Right lung (tissue), 5 donors: ENCODE data around the gene SMIM41. TPM values are rescaled to one million over a fixed set of nuclear protein-coding genes. Genes with fewer than 3 reads are reported as not detected.

Source experiments
- DNase-seq, 2 donors: peaks; one replicate each; pipeline ENCODE4 v3.0.0-alpha.2; 2013
- polyA plus RNA-seq, 5 donors: library from polyadenylated mRNA; unstranded; fragments of 120-200 nt; gene quantifications; one replicate each; pipeline versions ENCODE4 v1.2.1 to v1.2.3, GENCODE V29; 2013; ENCODE audit warnings: inconsistent platforms in 1 of 5, low replicate concordance in 1 of 5; ENCODE audit not compliant: insufficient read length in 5 of 5, insufficient read depth in 1 of 5

Gene SMIM41
- polyA plus RNA-seq, 5 donors = 2.2 to 8.0 (median 3.4) TPM

DNA sequence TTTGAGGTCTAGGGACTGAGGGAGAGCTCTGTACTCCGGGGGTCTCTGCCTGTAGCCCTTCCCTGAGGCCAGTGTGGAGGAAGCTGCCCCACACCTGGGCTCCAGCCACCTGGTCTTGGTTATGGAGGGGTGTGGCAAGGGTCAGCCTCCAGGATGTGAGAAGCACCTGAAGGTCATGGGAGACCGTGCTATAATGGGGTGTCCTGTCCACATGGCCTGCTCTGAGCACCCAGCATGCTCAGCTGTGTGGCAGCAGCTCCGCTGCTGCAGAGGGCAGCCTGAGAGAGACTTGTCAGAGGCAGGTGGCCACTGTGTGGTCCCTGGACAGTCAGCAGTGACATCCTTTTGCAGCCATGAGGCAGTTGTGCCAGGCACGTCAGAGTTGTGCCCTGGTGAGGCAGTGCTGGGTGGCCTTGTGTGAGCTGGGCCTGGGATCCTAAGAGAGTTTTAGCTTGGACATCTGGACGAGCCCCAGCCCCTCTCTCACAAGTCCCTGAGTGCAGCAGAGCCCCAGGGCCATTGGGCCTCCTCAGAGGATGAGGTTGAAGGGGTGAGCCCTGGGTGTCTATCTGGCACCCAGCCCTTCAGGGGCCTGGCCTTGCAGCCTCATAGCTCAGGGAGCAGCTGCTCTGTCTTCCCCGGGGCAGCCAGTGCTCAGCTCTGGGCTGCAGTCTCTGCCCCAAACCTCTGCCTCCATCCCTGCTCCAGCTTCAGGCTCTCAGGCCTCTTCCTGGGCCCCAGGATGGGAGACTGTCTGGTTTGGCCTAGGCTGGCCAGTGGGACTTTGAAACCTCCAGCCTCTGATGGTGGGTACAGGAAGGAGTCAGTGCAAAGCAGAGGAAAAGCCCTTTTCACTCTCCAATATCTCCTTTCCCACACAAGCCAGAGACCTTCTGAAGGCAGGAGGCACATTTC, 17.1 kb upstream of the SMIM41 start:
- no peak for DNase-seq

DNA sequence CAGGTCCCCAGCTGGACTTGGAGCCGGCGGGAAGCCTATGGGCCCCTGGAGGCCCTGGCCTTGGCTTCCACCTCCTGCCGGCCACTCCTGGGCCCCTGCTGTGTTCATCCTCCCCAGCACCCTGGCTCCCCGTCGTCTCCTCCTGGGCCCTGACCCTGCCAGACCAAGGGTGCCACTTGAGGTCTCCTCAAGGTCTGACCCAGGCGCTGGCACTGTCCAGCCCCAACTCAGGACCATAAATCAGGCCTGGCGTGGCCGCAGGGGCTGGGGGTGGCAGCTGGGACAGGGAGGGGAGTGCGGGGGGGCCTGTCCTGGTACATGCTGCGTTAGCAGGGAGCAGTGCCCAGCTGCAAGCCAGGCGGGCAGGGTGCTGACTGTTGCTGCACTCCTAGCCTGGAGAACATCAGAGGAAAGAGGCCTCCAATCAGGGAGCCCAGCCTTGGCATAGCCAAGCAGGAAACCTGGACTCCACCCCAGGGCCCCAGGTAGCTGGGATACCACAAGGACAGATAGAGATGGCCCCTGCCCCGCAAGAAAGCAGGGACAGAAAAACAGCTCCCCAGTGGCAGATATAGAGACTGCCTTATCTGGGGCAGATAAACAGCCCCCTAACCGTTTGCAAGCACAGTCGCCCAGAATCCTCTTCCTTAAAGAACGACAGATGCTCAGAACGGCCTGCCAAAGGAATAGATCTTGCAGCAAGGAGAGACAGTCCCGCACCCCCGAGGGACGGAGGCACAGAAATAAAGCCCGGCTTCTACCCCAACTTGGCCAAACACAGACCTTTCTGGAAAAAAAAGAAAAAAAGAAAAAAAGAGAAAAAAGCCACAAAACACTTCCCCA, 16.2 kb upstream of the SMIM41 start:
- DNase-seq = no peak

DNA sequence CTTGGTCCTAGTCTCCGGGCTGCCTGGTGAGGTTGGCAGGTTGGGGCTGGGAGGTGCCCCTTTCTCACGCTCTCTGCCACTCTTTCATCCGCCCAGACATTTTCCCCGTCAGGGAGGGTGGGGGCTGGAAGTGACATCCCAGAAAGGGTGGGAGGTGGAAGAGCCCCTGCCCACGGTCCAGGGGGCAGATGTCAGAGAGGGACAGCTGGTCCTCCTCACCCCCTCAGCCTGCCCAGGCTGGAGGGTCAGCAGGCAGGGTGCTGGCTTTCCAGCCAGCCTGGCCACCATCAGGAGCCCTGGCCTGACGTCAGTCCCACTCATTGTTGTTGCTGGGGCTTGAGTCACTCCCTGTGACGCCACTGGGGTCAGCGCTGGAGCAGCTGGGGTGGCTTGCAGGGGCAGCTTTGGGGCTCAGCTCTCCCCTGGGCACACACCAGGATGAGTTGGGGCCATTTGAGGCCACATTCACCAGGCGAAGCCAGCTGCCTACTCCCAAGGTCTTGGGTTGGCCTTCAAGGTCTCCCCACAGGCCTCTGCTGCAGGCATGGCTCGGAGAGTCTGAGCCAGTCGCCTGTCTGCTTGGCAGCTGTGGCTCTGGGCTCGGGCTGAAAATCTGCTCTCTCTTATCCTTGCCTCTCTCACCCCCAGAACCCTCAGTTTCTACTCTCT, 15.4 kb upstream of the SMIM41 start:
- no peak for DNase-seq

DNA sequence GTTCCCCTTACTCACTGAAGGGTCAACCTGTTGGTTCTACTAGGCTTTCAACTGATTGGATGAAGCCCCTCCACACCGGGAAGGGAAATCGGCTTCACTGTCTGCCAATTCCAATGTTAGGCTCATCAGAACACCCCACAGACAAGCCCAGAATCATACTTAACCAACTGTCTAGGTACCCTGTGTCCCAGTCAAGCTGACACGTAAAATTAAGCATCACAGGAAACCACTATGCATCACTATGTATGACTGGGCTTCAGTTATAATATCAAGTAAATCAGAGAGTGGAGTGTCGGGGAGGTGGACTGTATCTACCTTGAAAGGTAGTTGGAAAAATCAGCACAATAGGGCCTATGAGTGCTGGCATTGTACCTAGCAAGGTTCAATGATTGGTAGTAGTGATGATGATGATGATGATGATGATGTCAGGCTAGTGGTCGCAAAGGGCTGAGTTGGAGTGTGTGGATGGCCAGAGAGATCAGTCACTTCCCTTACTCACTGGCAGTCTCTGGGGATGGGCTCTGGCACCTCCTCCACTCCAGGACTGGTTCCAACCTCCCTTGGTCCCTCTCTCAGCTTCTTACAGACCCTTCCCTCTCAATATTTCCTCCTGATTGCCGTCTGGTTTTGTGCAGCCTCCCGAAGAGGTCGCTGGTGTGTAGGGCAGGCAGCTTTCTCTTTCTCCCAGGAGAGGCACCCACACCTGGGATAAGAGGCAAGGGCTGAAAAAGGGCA, 13.0 kb upstream of the SMIM41 start:
- DNase-seq = no peak

DNA sequence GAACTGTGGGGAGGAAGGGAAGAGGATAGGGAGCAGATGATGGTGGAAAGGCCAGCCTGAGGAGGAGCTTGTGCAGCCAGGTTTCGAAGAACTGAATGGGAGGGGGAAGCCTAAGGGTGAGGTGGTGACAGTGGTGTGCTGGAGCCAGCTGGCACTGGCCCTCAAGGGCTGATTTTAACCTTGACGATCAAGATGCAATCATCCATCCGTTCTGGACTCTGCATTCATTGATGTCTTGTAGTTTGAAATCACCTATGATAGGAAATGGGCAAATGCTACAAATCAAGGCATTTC, 12.5 kb upstream of the SMIM41 start:
- no peak for DNase-seq

DNA sequence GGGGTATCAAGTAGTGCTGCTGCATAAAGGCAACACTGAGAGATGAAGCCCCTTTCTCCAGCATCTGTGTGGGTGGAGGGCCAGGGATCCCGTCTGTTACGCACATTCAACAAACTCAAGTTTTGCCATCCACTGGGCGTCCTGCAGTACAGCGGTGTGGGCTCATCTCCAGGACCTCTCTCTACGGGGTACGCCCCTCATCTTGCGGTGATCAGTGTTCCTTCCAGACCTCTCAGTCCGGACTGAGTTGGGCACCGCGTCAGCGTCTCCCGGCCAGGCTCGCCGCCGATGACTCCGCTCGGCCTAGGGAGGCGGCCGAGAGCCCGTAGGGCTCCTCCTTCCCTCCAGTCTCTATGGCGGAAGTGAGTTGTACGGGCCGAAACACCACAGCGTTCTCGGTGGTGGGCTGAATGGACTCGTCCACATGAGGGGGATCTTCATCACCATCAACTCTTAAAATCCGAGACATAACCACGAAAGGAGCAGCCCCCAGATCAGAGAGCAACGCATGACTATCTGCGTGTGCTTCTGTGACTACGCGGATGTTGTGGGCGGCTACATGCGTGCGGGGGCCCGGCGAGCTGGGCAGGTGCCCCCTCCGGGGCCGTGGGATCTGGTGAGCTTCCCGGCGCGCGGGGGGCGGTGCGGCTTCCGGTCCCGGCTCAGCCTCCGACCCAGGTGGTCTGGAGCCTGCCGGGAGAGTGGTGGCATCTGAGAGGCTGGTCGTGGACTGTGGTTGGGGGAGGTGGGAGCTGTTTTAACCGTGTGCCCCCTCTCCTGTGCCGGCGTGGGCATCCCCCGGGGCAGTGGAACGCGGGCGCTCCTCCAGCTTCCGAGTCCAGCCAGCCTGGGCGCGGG, 9.9 kb upstream of the SMIM41 start, which contains the start of gene ATG101:
ATG101 (plus strand) TSS at position 652 of the 858 bp plus-strand sequence. CDS start 3,673 bp downstream, outside the sequence.
- peak; percentile 96 to 97 for DNase-seq

DNA sequence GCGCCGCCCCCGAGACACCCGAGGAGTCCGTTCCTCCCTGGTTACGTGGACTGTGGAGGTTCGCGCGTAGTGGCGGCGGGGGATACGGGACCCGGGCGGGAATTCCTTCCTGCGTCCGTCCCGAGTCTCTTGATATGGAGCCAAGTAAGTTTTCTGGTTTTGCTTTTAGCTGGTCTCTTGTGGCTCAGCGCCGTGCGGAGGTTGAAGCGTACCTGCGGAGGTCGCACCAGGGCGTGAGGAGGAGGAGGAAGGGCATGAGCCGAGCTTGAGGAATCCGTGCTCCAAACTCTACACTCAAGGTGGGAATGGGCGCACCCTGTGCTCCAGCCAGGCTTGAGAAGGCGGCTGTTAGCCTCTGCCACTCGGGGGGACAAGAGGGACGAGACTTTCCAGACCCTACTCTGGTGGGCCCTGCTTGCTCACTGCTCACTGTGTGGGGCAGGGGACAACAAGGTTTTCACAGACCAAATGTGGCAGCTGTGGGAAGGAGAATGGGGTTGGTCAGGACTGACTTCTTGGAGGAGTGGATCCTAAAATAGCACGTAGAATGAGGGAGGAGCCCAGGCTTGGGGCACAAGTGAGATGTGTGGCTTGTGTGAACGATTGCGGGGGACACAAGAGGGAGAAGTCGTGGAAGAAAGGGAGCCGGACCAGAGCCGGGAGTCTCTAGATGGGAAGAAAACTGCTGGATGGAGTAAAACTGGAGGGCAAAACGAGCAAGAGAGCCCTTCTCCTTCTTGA, 9.1 kb upstream of the SMIM41 start:
- DNase-seq = no peak

DNA sequence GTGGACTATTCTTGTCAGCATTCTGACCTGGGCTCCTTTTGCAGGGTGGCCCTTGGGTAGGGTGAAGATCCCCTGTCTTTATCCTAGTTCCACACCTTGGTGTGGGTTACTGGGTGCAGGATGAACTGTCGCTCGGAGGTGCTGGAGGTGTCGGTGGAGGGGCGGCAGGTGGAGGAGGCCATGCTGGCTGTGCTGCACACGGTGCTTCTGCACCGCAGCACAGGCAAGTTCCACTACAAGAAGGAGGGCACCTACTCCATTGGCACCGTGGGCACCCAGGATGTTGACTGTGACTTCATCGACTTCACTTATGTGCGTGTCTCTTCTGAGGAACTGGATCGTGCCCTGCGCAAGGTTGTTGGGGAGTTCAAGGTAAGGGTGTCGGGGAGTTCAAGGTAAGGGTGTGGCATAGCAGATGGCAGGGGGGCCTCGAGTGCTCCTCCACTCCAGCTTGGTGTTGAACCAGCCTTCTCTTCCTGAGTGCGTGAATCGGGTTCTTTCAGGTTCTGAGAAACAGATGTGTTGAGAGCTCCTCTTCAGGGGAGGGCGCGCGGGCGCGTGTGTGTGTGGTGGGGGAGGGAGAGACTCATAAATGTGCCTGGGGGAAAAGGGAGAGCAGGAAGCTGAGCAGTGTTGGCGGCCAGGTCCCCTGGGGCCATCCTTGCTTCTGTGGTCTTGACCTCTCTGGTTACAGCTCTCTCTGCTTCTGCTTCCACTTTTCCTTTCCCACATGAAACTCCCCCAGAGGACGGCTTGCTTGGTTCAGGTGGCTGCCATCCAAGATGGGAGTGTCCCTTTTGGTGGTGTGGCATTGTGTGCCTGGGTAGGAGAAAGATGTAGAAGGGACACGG, 5.7 kb upstream of the SMIM41 start:
- DNase-seq = no peak

DNA sequence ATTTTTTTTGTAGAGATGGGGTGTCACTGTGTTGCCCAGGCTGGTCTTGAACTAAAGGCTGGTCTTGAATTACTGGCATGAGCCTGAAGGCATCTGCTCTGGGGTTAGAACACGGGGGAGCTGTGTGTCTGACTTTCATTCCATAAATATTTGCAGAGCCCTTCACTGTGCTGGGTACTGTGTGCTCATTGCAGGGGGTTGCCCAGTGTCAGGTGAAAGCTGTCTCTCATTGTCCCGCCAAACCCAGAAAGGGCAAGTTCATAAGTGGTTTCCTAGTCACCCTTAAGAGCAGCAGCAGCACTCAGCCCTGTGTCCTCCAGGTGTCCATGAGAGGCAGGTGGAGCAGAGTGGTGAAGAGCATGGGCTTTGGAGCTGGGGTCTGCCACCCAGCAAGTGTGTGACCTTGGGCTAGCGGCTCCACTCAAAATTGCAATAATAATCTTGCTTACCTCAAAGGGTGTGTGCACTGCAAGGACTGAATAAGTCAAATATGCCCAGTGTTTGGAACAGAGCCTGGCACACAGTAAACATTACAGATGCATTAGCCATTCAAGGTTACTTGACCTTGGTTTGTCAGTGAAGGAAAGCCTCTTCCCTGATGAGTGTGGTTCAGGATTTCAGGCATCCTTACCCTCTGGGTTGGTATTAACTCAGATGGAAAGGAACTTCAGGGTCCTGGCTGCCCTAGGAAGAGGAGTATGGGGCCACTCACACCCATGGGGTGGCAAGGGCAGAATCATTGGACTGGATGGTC, 4.4 kb upstream of the SMIM41 start:
- DNase-seq = no peak

DNA sequence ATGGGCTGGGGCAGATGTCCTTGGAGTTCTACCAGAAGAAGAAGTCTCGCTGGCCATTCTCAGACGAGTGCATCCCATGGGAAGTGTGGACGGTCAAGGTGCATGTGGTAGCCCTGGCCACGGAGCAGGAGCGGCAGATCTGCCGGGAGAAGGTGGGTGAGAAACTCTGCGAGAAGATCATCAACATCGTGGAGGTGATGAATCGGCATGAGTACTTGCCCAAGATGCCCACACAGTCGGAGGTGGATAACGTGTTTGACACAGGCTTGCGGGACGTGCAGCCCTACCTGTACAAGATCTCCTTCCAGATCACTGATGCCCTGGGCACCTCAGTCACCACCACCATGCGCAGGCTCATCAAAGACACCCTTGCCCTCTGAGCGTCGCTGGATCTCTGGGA, 2.7 kb upstream of the SMIM41 start:
- DNase-seq = no peak

DNA sequence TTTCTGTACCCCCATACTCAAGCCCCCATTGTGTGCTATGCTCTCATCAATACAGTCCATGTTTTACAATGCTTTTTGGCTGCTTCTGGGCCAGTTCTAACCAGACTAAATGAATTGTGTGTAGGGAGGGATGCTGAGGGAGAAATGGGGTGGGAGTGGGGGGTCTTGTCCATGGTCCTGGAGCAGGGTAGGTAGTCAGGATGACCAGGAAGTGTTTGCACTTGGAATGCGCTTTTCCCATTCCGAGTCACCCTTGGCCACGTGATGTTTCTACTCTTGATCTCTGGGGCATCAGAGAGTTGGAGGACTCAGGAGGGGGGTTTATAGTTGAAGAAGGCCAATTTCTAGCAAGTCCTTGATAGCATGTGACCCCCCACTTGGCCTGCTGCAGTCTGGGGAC, 1.2 kb upstream of the SMIM41 start:
- DNase-seq = no peak

DNA sequence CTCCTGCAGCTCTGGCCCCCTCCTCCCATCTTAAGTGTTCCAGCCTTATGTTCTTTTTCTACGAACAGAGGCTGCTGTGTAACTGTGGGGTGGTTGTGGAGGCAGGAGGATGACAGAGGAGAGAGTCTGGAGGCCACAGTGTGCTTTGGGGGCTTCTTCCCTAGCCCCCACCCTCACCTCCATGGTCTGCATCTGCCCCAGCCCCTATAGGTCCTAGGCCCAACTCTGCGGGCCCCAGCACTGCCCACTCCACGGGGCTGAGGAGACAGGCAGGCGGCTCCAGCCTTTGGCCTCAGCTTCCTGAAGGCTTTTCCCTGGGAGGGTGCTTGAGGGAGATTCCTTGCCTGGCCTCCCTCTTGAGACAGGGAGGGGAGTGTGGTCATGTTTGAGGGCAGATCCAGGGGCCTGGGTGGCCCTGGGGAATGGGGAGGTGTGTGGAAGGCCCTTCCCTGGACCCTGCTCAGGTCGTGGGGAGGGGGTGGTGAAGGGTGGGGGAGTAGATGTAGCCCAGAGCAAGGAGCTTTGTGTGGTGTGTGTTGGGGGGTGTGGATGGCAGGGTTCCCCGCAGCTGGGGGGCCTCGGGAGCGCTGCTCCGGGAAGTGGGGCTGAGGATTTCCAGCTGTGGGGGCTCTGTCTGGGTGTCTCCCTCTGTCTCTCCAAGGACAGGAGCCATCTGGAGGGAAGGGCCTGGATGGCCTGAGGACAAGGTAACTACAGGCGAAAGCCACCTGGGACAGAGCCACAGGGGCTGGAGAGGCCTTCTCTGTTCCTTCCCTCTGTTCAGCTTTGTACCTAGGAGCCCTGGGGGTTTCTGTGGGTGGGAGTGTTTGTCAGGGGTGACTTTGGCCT, 1.1 kb downstream of the SMIM41 start:
- peak in 1 of 2 donors; percentile 65 for DNase-seq

DNA sequence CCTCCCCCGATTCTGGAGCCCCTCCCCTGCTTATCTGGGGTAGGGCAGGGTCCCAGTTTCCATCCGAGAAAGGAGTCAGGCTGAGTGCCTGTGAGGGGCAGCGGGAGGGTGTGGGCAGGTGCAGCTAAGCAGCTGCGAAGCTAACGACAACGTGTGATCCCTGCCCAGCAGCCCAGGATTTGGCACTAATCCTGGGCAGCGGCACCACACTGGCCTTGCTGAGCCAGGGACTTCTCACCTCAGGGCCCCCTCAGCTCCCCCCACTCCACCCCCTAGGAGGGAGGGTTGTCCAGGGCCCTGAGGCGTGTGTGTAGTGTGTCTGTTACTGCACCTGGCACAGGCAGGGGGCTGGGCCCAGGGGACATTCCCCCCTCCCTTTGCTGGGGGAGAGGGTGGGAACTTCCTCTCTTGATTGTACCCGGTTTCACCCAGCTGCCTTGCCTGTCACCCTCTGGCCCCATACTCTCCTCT, 1.8 kb downstream of the SMIM41 start:
- DNase-seq = no peak

DNA sequence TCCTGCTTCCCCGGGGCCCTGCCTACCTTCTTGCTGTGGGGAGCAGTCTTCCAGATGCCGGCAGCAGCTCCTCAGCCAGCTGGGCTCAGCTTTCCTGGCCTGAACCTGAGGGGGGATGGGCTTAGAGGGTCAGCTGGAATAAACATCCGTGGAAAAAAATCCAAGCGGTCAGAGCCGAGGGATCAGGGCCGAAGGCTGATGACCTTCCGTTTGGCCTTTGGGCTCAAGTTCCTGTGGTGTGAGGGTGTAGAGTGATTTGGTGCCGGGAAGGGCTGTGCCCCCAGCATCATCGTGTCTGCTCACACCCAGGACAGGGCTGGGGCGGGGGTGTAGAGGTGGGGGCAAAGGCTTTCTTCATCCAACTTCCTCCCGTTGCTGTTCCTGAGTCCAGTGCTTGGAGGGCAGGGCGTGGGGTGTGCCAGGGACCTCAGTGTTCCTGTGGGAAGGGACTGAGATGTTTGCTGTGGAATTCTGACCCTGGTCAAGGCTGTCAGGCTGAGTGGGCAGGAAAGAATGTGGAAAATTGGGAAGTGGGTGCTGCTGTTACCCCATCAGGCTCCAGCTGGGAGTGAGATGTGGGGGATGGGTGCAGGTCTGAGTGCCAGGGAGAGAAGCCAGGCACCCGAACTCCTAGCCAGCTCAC, 2.6 kb downstream of the SMIM41 start:
- peak; percentile 68 to 73 for DNase-seq

DNA sequence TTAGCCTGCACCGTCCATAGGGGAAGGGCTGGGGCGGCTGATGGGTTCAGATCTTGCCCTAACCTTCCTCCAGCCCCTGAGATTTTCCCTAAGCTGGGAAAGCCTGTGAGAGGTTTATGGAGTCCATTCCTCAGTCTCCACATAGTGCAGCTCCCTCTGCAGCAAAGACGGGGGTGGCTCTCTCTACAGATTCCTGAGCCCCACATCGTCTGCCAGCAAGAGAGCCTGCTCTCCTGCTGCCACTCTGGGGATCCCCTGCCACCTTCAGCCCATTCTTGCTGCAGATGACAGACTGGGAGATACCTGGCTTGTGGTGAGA, 3.1 kb downstream of the SMIM41 start:
- DNase-seq = no peak

DNA sequence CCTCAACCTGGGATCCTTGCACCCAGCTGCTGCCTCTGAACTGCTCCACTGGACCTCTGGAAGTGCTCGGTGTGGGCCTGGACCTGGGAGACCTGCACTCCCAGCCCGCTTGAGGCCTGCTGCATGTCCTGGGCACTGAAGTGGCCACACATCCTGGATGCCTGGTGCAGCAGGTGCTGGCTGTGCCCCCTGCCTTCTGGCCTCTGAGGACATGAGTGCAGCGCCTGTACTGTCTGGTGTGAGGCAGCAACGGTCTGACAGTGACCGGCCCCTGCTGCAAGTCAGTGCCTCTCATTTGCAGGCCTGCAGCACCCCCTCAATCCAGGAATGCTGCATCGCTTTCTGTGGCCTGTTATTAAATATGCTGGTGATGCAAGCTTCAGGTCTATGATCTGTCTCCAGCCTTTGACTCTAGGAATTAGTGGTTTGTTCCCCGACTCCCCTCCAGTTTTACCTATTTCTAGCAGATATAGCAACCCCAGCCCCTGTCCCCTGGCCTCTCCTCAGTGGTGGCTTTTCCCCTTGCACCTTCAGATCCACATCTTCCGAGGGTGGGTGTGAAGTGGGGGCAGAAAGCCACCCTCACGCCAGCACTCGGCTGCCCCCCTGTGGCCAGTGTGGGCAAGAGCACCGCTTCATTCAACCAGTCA, 3.6 kb downstream of the SMIM41 start:
- no peak for DNase-seq
